ENCODE measurements around the gene CXCL11. TPM values are rescaled to one million over a fixed set of nuclear protein-coding genes. Genes with fewer than 3 reads are reported as not detected.

The CXCL11 gene
- total and polyA plus RNA-seq, 9 of the 15 experiments (the other 6 are each of a cell fraction or from before 2014, with no cell fraction given): 2.1 to 9.1 (median 4.5) TPM

DNA sequence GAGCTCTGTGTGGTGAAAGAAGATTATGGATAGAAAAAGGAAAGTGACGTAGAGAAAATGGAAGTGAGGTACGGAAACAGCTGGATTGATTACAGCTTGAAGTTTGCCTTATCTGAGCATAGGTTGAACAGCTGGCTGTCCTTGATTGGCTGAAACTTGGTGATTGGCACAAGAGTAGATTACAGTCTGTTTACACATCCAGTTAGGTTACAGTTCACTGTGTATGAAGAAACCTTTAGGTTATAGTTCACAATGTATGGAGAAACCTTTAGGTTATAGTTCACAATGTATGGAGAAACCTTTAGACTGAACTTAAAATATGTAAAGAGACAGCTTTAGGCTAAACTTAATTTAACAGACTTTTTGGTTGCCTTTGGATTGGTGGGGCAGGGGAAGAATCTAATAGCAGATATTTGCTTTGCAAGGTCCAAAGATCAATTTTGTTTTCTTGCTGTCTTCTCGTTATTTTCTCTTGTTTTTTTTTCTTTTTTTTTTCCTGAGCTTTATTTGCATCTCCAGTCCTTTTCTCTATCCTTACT, 23.1 kb upstream of the CXCL11 start (continued):
- TF ChIP-seq CC2D1A (IDR thresholded peaks at IDR 0.05): peak; percentile 89
- TF ChIP-seq BRD9 (IDR thresholded peaks at IDR 0.05; ENCODE audit: low read depth, partially characterized antibody): no peak
- TF ChIP-seq ZNF436 (CRISPR knock-in tag; IDR thresholded peaks at IDR 0.05): no peak
- TF ChIP-seq SRF (CRISPR knock-in tag; IDR thresholded peaks at IDR 0.05): no peak
- peak; percentile 78 for TF ChIP-seq CBFA2T2 (conservative IDR thresholded peaks at IDR 0.05)
- TF ChIP-seq SMC3 (conservative IDR thresholded peaks at IDR 0.05; ENCODE audit: insufficient read depth, low read depth, low read length): no peak
- peak; percentile 90 for TF ChIP-seq NR2C1 (IDR thresholded peaks at IDR 0.05)
- TF ChIP-seq NR2C1 (tag; IDR thresholded peaks at IDR 0.05): peak; percentile 94
- TF ChIP-seq ZNF175 (CRISPR knock-in tag; IDR thresholded peaks at IDR 0.05; ENCODE audit: low read depth): peak; percentile 77; the same call in 1 of the 2 replicates
- peak; percentile 94 for TF ChIP-seq ZNF766 (CRISPR knock-in tag; conservative IDR thresholded peaks at IDR 0.05)
- TF ChIP-seq ZFP91 (CRISPR knock-in tag; IDR thresholded peaks at IDR 0.05): no peak
- TF ChIP-seq, protein P1, sequence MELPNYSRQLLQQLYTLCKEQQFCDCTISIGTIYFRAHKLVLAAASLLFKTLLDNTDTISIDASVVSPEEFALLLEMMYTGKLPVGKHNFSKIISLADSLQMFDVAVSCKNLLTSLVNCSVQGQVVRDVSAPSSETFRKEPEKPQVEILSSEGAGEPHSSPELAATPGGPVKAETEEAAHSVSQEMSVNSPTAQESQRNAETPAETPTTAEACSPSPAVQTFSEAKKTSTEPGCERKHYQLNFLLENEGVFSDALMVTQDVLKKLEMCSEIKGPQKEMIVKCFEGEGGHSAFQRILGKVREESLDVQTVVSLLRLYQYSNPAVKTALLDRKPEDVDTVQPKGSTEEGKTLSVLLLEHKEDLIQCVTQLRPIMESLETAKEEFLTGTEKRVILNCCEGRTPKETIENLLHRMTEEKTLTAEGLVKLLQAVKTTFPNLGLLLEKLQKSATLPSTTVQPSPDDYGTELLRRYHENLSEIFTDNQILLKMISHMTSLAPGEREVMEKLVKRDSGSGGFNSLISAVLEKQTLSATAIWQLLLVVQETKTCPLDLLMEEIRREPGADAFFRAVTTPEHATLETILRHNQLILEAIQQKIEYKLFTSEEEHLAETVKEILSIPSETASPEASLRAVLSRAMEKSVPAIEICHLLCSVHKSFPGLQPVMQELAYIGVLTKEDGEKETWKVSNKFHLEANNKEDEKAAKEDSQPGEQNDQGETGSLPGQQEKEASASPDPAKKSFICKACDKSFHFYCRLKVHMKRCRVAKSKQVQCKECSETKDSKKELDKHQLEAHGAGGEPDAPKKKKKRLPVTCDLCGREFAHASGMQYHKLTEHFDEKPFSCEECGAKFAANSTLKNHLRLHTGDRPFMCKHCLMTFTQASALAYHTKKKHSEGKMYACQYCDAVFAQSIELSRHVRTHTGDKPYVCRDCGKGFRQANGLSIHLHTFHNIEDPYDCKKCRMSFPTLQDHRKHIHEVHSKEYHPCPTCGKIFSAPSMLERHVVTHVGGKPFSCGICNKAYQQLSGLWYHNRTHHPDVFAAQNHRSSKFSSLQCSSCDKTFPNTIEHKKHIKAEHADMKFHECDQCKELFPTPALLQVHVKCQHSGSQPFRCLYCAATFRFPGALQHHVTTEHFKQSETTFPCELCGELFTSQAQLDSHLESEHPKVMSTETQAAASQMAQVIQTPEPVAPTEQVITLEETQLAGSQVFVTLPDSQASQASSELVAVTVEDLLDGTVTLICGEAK (IDR thresholded peaks at IDR 0.05): peak; percentile 75
- TF ChIP-seq, protein P1 (CRISPR knock-in tag; IDR thresholded peaks at IDR 0.05): no peak
- no peak for TF ChIP-seq IFI16 (CRISPR knock-in tag; IDR thresholded peaks at IDR 0.05)
- TF ChIP-seq NR1H2 (CRISPR knock-in tag; IDR thresholded peaks at IDR 0.05): no peak
- 0 out of 2 replicates have a peak, but pooled peaks have one; percentile 25 for TF ChIP-seq NCOA1 (IDR thresholded peaks at IDR 0.05; ENCODE audit: low read depth)
- TF ChIP-seq RCOR1 (IDR thresholded peaks at IDR 0.05; ENCODE audit: borderline replicate concordance in 1 of 2, low read depth in 2 of 2, low read length in 2 of 2): peak in 1 of 2 experiments; percentile 22; a peak in 1 of 4 replicates
- peak; percentile 89 for TF ChIP-seq EHMT2 (IDR thresholded peaks at IDR 0.05)
- peak; percentile 54 for TF ChIP-seq SOX6 (IDR thresholded peaks at IDR 0.05)
